HG02884 (cell line): ENCODE data around the gene ARSD.
"Not testable (repeated sequence)": the region's sequence is repeated elsewhere in the genome, so short reads cannot be mapped to it uniquely, and the experiment has no call there.

Experiments
- ATAC-seq: cut with Tn5 transposase; IDR thresholded peaks from one replicate; pipeline ENCODE4 v1.9.1; 2021; ENCODE audit warnings: mild to moderate bottlenecking, moderate library complexity; ENCODE audit not compliant: unreplicated experiment

The ARSD gene

DNA sequence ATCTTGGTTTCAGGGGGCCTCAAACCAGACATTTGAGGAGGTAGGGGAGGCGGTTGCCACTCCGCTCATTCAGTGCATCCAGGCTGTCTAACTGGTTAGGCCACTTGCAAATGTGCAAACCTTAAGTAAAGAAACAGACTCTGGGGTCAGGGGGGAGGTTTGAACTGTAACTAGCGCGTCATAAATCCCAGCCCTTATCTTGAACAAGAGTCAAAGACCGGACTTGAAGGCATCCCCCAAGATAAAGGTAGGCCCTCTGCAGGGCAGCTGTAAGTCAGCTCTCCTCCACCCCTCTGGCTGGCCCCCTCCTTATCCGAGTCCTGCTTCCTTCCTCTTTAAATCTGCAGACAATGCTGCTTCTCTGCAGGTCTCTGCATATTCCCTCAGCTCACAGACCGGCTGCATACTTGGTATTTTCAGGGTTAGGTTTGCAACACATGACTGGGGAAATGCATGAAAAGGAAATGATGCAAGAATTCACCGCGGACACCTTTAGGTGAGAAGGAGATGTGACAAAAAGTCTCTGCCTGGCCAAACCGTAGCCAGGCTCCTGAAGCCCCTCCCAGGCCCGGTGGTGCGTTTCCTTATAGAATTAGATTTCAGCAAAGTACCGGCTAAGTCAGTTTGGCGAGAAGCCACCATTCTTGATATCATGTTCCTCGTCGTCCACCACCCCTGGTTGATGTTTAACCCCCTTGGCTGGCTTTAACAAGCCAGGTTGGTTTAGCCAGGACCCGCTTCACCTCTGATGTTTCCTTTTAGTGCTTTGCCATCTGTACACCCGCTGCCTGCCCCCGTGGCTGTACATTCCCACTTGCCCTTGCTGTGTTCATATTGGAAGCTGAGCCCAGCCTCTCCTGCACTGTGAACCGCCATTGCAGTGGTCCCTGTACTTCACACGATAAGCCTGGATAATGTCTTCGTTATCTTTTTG lies 31.2 kb downstream of the ARSD start:
- ATAC-seq: not testable (repeated sequence)

DNA sequence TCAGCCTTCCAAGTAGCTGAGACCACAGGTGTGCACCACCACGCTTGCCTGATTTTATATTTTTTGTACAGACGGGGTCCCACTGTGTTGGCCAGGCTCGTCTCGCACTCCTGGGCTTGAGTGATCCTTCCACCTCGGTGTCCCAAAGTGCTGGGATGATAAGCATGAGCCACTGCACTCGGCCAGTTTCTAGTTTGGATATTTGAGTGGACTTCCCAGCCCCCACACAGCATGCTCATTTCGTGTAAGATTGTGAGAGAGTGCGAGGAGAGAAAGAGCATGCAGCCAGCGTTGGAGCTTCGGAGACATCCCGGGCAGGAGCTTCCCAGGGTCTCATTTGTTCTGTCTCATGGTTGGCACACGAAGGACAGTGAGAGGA lies 31.8 kb downstream of the ARSD start:
- ATAC-seq: no peak

DNA sequence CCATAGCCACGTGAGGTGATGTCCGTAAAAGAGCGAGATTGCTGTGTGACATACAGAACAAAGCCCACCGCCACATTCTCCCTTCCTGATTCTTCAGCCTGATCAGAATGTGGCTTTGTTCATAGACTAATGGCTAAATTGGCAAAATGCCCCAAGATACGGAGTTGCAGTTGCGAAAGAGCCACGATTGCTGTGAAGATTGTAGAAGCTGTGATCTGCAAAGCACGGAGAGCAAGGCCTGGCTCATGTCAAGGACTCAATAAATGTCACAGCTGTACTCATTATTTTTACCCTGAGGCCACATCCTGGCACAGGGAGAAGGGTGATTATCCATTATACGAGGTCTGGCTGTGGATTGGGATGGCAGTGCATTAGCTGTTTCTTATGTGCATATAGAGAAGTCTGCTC lies 34.2 kb downstream of the ARSD start:
- no peak for ATAC-seq

DNA sequence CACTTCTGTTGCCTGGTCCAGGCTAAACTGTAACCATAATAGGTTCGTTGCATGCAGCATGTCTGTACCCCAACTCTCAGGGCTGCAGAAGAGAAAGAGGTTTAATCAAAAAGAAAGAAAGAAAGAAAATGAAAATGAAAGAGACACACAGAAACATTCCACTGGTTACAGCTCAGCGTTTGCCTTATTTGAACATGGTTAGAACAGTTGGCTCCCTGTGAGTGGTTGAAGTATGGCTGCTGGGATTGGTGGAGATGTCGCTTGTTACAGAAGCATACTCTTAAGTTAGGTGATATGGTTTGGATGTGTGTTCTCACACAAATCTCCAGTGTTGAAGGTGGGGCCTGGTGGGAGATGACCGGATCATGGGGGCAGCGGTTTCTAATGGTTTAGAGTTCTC lies 36.3 kb downstream of the ARSD start:
- no peak for ATAC-seq

DNA sequence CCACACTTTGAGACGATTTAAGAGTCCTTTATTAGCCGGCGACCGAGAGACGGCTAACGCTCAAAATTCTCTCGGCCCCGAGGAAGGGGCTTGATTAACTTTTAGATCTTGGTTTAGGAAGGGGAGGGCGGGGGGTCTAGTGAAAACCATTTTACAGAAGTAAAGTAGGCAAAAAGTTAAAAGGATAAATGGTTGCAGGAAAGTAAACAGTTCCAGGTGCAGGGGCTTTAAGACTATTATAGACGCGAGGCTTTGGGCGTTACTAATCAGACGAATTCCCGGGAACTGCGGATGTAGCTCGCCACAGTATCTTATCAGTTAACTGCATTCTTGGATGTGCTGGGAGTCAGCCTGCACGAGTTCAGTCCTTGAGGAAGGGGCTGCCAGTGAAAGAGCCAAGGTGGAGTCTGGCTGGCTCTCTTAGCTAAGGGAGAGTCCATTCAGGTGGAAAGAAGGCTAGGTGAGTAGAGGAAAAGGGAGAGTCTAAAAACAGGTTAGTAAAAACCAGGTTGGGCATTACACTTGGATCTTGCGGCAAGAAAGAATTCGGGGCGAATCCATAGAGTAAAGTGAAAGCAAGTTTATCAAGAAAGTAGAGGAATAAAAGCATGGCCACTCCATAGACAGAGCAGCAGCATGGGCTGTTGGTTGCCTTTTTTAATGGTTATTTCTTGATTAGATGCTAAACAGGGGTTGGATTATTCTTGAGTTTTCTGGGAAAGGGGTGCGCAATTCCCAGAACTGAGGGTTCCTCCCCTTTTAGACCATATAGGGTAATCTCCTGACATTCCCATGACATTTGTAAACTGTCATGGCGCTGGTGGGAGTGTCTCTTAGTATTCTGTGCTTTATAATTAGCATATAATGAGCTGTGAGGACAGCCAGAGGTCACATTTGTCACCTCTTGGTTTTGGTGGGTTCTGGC lies 38.3 kb downstream of the ARSD start:
- not testable (repeated sequence) for ATAC-seq

DNA sequence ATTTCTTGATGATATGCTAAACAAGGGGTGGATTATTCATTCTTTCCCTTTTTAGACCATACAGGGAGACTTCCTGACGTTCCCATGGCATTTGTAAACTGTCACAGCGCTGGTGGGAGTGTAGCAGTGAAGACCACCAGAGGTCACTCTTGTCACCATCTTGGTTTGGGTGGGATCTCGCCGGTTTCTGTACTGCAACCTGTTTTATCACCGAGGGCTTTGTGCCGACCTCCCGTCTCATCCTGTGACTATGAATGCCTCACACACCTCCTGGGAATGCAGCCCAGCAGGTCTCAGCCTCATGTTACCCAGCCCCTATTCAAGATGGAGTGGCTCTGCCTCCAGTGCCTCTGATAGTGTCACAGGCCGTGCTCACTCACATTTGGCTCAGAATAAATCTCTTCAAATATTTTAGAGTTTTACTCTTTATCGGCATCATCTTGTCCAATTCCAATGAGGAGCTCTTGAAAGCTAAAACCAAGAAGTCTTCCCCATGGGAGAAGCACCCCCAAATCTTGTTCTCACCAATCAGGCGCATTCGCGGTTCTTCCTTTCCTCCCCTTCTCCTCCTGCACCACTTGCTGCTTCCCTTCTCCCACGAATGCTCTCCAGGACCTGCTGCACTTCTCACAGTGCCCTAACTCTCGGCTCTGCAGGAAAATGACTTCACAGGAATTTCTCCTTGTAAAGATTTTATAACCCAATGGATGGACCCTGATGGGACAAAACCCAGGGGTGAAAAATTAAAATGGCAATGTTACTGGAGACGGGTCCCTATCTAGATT lies 39.2 kb downstream of the ARSD start:
- ATAC-seq: not testable (repeated sequence)

DNA sequence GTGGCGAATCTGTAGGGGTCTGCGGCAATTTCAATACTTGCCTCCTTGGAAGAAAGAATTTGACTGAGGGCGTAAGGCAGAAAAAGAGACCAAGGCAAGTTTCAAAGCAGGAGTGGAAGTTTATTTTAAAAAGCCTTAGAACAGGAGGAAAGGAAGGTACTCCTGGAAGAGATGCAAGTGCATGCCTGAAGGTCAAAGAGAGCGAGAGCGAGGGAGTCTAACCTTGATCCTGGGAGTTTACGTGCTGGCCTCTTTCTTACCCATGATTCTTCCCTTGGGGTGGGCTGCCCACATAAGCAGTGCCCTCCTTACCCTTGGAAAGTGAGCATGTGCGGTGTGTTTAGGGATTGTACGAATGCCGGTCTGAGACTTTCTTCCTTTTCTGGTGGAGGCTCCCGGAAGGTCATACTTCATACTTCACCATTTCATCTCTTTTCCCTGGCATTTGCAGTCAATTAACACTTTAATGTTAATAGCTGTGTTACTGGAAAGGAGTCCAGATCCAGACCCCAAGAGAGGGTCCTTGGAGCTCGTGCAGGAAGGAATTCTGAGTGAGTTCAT lies 40.0 kb downstream of the ARSD start:
- ATAC-seq: no peak

DNA sequence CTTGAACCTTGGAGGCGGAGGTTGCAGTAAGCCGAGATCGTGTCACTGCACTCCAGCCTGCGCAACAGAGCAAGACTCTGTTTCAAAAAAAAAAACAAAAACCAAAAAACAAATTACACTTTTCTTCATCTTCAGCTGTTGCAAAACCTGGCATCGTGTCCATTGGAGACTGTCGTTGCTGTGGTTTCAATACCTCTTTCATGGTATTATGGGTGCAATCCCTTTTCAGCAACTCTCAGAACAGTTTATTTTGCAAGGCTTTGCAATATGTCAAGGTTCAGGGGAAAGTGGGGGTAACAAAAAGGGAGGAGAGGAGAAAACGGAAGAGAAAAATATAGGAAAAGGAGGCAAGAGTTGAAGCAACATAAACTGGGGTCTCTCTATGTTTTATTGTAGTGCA lies 40.8 kb downstream of the ARSD start:
- ATAC-seq: no peak

DNA sequence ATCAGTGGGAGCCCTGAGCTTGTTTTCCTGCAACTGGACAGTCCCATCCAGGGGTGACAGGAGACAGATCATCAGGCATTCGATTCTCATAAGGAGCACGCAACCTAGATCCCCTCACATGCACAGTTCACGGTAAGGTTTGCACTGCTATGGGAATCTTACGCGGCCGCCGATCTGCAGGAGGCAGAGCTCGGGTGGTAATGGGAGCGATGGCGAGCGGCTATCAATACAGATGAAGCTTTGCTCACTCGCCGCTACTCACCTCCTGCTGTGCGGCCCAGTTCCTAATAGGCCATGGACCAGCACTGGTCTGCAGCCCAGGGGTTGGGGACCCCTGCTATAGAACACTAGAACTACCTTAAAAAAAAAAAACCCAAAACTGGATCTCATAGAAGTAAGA lies 45.4 kb downstream of the ARSD start:
- no peak for ATAC-seq

DNA sequence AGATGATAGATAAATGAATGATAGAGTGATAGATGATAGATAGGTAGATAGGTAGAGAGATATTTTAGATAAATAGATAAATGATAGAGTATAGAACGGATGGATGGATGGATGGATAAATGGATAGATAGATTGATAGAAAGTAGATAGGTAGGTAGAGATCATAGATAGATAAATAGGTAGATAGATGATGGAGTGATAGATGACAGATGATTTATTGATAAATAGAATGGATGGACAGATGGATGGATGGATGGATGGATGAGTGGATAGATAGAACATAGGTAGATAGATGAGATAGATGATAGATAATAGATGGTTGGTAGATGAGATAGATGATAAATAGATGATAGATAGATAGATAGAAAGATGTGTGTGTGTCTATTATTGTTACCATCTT lies 49.5 kb downstream of the ARSD start:
- ATAC-seq: no peak

DNA sequence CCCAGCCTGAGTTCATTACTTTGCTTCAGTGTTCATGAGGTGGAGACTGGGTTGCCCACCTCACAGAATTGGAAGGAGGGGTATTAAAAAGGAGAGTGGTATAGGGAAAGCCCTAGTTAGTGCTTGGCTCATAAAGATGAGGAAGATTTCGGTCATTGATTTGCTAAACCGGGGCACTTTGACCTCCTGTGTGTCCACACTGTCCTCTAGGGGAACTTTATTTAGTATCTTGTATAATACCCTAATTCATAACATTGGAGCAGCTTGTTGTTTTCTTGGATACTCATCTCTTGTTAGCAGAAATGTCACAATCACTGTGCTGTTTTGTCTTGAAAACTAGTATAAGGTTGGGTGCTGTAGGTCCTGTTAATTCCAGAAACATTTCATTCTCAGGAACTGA lies 50.6 kb downstream of the ARSD start:
- ATAC-seq: no peak

DNA sequence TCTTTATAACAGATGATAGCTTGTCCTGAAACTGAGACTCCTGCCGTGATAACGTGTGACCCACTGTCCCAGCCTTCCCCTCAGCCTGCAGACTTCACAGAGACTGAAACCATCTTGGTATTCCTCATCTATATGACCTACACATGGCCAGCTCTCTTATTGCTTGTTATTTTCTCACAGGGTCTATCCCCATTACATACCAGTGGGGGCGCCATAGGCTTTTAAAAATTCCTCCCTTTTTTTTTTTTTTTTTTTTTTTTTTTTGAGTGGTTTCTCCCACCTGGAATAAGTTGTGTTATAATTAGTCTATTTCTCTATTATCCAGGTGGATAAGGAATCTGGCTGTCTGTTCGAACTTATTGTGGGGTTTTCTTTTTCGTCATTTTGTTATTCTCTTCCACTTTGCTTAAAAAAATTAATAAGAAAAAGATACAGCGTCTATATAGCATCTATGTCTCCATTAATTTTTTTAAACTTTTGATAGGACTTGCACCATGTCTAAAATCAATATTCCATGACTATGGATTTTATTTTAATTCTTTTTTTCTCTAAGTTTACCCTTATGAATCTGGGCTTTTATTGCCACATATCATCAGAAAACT lies 53.2 kb downstream of the ARSD start:
- no peak for ATAC-seq

DNA sequence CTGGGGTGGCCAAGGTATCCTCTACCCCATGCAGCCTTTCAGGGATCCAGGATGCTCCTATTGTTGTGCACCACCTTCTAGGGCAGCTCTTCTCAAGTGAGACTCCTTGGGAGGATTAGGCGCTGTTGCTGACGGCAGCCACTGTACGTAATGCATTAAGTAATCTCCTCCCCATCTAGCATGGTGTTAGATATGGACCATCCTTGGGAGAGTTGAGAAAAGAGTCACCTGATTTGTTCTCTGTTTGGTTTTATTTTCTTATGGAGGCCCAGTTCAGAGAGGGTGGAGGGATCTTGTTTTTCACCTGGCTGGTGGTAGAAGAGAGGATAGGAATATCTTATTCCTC lies 54.0 kb downstream of the ARSD start:
- ATAC-seq: no peak

DNA sequence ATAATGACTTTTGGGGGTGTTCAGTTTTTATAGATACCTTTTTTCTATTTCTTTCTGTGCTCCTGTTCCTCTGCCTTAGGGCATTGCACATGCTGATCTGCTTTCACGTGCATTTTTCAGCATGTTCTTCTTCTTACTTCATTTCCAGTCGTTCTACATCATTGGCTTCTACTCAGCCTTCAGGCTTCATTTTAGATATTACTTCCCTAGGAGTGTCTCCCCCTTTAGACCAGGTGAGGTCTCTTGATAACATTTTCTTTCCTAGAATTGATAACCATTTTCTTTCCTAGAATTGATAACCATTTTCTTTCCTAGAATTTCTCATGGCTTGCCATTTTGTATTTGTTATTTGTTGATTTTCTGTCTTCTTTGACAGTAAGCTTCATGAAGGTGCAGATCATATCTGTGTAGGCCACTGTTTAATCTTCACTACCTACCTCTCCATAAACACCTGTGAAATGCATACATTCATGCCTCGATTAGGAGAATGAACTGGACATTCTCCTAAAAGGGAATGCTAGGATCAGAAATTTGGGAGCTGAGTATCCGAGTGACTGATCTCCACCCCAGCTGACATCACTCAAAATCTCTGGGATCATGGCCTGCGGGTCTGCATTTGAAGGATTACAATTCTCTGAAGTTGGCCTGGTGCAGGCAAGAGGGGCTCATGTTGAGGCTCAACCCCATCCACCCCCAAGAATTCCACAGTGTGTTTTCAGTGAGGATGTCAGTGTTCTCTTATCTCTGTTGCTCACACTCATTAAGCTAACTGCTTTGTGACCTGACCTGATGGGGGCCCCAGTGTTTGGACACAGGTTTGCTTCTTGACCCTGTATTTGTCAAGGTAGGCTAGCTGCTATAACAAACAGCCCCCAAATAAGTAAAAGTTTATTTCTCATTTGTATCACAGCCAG lies 54.7 kb downstream of the ARSD start:
- no peak for ATAC-seq

DNA sequence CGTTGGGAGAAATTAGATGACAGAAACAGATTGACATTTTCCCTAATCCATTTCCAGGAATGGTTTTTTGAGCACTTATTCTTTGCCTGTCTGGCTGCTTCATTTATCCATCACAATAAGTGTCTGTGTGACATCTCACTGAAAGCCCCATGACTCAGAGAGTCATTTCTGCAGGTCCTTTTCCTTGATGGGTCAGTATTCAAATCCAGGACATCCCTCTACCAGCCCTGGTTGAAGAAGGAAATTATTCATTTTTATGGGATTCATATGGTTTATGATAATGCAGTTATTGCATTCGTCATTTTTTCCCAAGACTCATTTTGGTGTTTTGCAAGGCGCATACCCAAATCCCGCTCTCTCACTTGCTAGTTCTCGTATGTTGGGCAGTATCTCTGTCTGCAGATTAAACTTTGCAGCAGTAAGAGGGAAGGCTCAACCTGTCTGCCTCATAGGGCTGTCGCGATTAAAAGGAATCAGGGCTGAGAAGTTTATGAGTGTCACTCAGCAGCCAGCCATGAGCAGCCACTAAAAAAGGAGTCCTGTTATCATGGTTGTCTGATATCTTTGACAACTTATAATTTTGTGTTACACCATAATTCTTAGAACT lies 56.4 kb downstream of the ARSD start:
- no peak for ATAC-seq

DNA sequence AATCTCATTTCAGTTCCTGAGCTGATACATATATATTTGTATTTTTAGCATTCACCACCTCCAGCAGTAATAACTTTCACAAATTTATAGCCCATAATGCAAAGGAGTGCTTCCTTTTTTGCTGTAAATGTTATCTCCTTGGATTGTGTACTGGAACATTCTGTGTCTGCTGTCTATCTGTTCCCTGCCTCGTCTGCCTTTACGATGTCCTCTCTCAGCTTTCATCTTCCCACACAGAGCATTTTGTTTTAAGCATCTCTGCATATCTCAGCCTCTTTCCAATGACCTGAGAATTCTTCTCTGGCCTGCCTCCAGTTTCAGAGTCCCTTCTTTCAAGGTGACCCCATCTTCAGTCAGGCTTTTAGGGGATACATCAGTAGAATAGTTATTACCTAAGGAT lies 57.3 kb downstream of the ARSD start:
- no peak for ATAC-seq

DNA sequence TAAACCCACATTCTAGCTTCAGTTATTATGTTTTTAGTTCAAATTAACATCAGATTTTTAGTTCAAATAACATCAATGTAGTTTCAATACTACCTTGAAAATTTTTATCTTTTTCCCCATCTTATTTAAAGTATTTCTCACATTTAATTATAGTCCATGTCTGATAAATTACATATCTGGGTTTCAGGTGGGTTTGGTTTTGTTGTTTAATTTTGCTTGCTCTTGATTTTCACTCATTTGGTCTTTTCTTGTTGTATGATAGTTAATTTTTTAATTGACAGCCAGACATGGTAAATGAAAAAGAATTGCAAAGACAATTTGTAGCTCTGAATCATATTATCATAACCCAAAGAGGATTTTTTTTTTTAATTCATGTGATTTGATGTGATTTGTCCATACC lies 58.5 kb downstream of the ARSD start:
- no peak for ATAC-seq

DNA sequence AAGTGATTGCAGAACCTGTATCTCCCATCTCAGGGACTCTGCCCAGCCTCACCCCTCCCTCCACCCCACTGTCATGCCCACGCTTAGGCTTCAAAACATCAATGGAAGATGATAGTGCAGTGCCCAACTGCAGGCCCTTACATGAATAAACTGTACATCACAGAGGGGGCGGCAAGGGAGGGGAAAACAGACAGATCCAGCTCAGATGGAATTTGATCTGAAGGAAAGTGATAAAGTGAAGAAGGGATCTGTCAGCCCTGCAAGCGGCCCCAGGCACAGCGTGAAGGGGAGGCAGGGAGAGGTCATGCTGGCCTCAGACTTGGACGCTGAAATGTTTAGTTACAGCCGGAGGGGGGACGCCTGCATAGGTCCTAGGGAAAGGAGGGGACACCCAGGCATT lies 61.9 kb downstream of the ARSD start:
- ATAC-seq: no peak

DNA sequence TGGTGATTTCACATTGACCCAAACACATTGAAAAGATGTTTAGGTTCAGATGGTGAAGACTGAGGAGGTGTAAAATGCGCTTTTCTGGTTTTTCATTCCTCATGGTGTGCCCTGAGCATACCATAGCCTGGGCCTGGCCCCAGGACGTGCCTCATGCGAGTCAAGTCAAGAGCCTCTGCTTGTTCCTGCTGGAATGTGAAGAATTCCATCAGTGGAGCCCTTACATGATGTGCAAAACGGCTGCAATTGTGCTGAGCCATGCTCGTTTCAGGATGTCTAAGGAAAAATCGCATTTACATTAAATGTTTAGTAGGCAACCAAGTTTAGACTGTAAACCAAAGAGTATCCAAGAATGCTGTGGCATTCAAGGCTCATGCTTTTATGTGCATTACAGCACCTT lies 65.5 kb downstream of the ARSD start:
- ATAC-seq: no peak
